GM12872 (cell line): ENCODE results near the gene CHN2.

Source experiments
- TF ChIP-seq, protein P1 (sequence below): IDR thresholded peaks from 3 replicates; pipeline ENCODE4 v1.5.1; 2011; ENCODE audit warnings: low read depth, mild to moderate bottlenecking, low read length, moderate library complexity; ENCODE audit not compliant: insufficient read depth

The CHN2 gene

DNA sequence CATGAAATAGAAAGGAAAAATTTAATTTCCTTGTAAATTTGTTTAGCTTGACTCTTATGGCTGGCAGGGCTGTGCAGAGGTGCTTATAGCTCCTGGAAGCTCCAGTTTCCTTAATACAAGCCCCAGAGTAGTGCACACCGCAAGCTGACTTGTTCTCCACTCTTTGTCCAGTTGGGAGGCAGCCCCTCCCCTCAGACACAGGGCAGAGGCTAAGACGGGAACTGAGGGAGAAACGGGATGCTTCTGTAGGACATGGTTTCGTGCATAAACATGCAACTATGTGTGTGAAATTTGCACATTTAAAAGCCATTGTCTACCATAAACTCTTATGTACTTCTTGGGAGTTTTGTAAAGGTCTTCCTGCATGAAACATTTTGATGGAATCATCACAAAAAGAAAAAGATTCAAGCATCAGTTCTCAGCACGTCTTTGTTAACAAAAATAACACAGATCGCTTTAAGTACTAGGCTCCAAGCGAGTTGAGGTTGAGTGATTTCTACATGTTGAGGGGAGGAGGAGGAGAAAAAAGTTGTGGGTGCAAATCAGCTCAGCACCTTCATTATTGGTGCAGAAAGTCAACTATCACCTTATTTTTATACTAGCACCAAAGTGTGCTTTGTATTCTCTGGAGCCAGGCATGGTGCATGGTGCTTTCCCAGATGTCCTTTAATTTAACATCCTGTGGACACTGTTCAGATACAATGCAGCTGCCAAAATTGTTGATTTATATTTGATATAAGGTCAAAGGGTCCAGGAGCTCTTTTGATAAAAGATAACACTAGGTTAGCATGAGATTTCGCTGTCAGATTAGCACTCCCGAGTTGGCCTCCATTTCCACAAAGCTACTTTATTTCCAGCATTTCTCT lies 124.5 kb downstream of the CHN2 start:
- TF ChIP-seq, protein P1, sequence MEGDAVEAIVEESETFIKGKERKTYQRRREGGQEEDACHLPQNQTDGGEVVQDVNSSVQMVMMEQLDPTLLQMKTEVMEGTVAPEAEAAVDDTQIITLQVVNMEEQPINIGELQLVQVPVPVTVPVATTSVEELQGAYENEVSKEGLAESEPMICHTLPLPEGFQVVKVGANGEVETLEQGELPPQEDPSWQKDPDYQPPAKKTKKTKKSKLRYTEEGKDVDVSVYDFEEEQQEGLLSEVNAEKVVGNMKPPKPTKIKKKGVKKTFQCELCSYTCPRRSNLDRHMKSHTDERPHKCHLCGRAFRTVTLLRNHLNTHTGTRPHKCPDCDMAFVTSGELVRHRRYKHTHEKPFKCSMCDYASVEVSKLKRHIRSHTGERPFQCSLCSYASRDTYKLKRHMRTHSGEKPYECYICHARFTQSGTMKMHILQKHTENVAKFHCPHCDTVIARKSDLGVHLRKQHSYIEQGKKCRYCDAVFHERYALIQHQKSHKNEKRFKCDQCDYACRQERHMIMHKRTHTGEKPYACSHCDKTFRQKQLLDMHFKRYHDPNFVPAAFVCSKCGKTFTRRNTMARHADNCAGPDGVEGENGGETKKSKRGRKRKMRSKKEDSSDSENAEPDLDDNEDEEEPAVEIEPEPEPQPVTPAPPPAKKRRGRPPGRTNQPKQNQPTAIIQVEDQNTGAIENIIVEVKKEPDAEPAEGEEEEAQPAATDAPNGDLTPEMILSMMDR: no peak

DNA sequence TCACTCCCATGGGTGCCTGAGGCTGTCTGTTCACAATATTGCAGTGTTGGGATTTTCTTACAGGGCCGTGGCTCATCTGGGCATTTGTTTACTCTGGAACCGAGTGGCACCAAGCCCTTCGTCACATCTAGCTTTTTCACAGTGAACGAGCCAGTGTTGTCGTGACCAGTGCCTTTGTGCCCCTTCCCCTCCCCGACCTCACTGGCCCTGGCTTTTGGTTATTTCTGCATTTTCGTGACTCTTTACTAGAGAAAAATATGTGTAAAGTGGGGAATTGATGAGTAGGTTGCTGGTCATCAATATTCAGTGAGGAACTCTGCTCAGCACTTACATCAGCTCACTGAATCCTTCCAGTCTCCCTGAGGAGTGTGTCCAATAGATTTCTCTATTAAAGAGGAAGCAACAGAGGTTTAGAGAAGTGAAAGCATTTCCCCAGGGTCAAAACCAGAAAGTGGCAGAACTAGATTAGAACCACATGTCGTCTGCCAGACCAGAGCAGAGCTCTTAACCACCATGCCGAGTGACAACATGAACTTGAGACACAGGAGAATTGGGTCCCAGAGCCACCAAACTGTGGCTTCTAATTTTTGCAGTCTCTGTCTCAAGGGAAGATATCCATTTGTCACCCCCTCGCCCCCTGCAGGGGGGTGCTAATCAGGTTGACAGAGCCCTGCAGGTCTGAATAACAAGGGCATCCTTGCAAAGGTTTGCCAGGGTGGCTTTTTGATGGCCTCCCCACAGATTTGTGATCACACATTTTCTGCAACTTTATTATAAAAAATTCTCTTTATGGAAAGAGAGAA lies 125.3 kb downstream of the CHN2 start:
- TF ChIP-seq, protein P1: no peak

DNA sequence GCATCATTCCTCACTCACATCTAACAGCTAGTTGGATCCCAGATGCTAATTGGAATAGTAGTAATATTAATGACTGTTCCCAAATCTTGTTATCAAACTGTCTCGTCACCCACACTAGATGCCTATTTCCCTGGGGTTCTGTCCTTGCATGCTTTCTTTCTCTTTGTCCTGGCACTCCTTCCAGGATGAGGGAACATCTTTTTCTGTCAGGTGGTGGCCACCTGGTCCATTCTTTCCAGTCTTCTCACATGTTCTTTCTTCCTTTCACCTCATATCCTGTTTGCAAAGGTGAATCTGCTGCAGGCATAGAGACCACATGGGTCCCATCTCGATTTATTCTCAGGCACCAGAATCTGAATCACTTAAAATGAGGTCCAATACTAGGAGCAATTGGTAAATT lies 126.0 kb downstream of the CHN2 start:
- TF ChIP-seq, protein P1: no peak

DNA sequence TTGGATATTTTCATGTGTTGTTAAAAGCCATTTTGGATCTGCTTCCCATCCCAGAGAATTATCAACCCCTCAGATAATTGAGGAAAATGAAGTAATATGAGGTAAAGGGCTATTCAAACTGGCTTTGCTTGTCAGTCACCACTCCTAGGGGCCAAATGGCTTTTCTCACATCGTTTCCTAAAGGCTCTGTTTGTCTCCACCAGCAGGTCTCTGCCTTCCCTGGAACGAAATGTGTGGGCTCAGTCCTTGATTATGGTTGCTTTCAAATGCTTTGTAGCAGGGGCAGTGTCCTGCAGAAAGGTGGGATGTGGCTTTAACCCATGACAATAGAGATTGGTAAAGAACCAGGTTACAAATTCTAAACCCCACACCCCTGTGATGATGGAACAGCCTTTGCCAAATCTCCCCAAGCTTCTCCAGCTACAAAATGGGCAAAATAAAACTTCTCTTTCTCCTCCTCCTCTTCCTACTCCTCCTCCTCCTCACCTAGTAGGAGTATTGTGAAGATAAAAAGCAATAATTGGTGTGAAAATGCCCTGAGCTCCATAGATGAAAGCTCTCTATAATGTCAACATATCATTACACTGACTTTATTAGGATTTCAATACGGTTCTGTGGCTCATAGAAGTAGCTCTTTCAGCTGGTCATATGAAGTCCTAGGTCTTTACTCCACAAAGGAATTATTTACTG lies 127.6 kb downstream of the CHN2 start:
- TF ChIP-seq, protein P1: no peak

DNA sequence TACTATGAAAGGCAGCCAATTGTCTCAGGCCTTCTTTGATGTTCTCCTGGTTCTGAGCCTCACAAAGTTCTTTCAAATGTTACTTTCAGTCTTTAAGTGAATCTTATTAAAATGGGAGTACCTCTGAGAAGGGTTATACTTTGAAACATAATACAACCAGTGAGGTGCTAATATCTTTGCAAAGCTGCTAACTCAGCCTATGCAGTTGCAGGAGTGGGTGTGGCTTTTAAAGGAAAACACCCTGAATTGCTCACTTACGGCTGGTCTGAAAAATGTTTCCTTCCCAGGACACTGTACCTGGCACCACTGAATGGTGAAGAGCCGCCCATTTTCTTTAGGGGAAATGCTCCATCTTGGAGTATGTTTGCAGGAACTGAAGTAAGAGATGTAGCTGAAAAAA lies 130.9 kb downstream of the CHN2 start:
- TF ChIP-seq, protein P1: no peak

DNA sequence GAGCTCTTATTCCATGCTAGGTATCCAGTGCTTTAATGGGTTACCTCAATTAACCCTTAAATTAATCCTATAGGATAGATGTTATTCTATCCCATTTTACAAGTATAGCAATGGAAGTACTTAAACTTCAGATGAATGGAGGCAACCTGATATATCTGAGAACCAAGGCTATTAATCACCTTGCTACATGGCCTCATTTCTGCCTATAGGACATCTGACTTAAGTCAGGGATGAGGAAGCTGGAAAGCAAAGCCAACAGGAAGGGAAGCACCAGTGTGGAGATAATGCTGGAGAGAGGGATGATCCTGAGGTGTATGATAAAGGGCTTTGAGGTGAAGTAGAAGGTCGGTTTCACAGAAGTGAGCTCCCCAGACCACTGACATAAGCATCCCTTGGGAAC lies 132.3 kb downstream of the CHN2 start:
- TF ChIP-seq, protein P1: no peak

DNA sequence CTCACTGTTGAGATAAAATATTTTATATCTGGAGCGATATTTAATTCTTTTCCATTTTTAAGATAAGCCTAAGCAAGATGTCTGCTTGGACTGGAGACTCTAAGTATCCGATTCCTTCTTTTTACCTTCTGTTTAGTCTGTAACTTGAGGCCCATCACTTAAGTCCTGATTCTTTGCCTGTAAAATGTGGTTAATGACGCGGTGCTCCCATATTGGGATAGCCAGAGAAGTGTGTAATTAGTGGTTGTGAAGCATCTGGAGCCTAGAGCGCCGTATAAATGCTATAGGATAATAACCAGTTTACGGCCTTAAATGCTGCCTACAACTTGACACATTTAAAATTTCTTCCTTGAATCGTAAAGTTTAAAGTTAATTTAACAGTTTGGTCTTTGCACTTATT lies 132.9 kb downstream of the CHN2 start:
- TF ChIP-seq, protein P1: no peak
